DOHH2 (cell line): Measurements from ENCODE around the gene RPA1.

Experiments
- CTCF ChIP-seq: fragments of 200-600 bp; sonication (generic); IDR thresholded peaks from one replicate; pipeline ENCODE4 v1.5.1; 2014; ENCODE audit warnings: antibody characterized with exemption, mild to moderate bottlenecking, low read depth, low read length; ENCODE audit not compliant: poor library complexity, severe bottlenecking
- EZH2phosphoT487 ChIP-seq: fragments of 200-600 bp; sonication (generic); IDR thresholded peaks from 2 replicates; pipeline ENCODE4 v1.6.1; 2017; ENCODE audit warnings: borderline replicate concordance, mild to moderate bottlenecking, antibody characterized with exemption, low read length, moderate library complexity, mixed read lengths

- TF ChIP-seq CTCF: no peak
- no peak for TF ChIP-seq EZH2phosphoT487
Observed at GRCh38 chr17:1888741-1889140, 58.9 kb downstream of the RPA1 start.
